Gastrocnemius medialis (tissue), 4 donors: ENCODE measurements around the gene VWA3B. TPM values are rescaled to one million over a fixed set of nuclear protein-coding genes. Genes with fewer than 3 reads are reported as not detected.

Experiments
- ATAC-seq, 2 donors: fragments of 150-250 bp; one replicate each; pipeline ENCODE4 v1.9.1; 2016
- DNase-seq, 2 donors: peaks; one replicate each; pipeline ENCODE4 v3.0.0-alpha.2; 2019
- H3K27ac ChIP-seq, 4 donors: fragments of 200-600 bp; sonication (generic); 1 replicate in 1 of 4; 2 replicates in 3 of 4; pipeline ENCODE4 v1.5.1; 2016 to 2018; ENCODE audit warnings: mild to moderate bottlenecking in 2 of 4, moderate library complexity in 1 of 4
- H3K27me3 ChIP-seq, 3 donors: fragments of 200-600 bp; sonication (generic) in 2 of 3; 1 replicate in 1 of 3; 2 replicates in 2 of 3; pipeline versions ENCODE4 v1.5.1 to v1.6.0; 2016 to 2019; ENCODE audit warnings: mild to moderate bottlenecking in 1 of 3, moderate library complexity in 1 of 3
- H3K36me3 ChIP-seq, 2 donors: fragments of 200-600 bp; sonication (generic) in 1 of 2; one replicate each; pipeline ENCODE4 v1.5.1; 2017 to 2018
- H3K4me1 ChIP-seq, 2 donors: fragments of 200-600 bp; sonication (generic) in 1 of 2; one replicate each; pipeline ENCODE4 v1.5.1; 2016 to 2017; ENCODE audit warnings: mild to moderate bottlenecking in 2 of 2
- H3K4me3 ChIP-seq, 4 donors: fragments of 200-600 bp; sonication (generic) in 3 of 4; 1 replicate in 1 of 4; 2 replicates in 3 of 4; pipeline ENCODE4 v1.5.1; 2016 to 2019; ENCODE audit warnings: mild to moderate bottlenecking in 2 of 4
- H3K9me3 ChIP-seq, 3 donors: fragments of 200-600 bp; sonication (generic) in 2 of 3; 1 replicate in 1 of 3; 2 replicates in 2 of 3; pipeline ENCODE4 v1.5.1; 2016 to 2019
- CTCF ChIP-seq, 5 experiments: fragments of 450-650 bp in 3 of 5; fragments of 200-600 bp in 2 of 5; sonication (generic) in 2 of 5; IDR thresholded peaks in 4 of 5; conservative IDR thresholded peaks in 1 of 5; 1 replicate in 4 of 5; 2 replicates in 1 of 5; pipeline ENCODE4 v1.5.1; 2016 to 2019; ENCODE audit warnings: antibody characterized with exemption in 5 of 5, mild to moderate bottlenecking in 3 of 5, moderate library complexity in 3 of 5
- POLR2A ChIP-seq, 2 donors: fragments of 450-650 bp; IDR thresholded peaks; one replicate each; pipeline ENCODE4 v1.6.1; 2017; ENCODE audit warnings: antibody characterized with exemption in 2 of 2, mild to moderate bottlenecking in 2 of 2, moderate library complexity in 2 of 2
- in situ Hi-C, 4 donors: fragments of 200-750 bp; cut with MboI; loops; one replicate each; pipeline versions ENCODE4 v1.15.0 to v1.8.0; 2017; ENCODE audit warnings: low sequenced_read_pairs in 4 of 4
- intact Hi-C: fragments of 100-400 bp; cut with DNase I; formaldehyde crosslinking; loops from one replicate; pipeline ENCODE4 v1.15.1; 2023; ENCODE audit warnings: low total_unique reads
- total RNA-seq, 4 donors: library from RNA; depleted of rRNA; stranded (reverse); fragments of >200 nt; gene quantifications; one replicate each; pipeline versions ENCODE4 v1.1.0 to v1.2.3, GENCODE V29; 2016

The VWA3B gene
- total RNA-seq, 4 donors from 2014 or later, result not detected

GRCh38 chr2:98212092-98213000, 125.4 kb downstream of the VWA3B start:
- Histone ChIP-seq H3K9me3 (no peaks in the 10 kb centered on the region), H3K27ac (no peak overlapping the region), H3K27me3 (no peaks in the 10 kb centered on the region), H3K4me1 (no peaks in the 10 kb centered on the region), H3K36me3 (no peaks in the 10 kb centered on the region), H3K4me3 (no peak overlapping the region)
- intact Hi-C loops, result no loop called here
- in situ Hi-C loops, result no loop called here
- no peak for ATAC-seq
- TF ChIP-seq POLR2A (IDR thresholded peaks at IDR 0.05), result no peak
- no peak for TF ChIP-seq CTCF (IDR thresholded peaks at IDR 0.05 in 4 of 5, conservative IDR thresholded peaks at IDR 0.05 in 1 of 5)
- DNase-seq, result no peak

- in situ Hi-C loops (no loop called here), intact Hi-C loops (no loop called here)
- no peak for ATAC-seq
Observed at GRCh38 chr2:98216616-98217015, 129.6 kb downstream of the VWA3B start.

GRCh38 chr2:98219152-98219551, 132.2 kb downstream of the VWA3B start:
- in situ Hi-C loops, result no loop called here
- DNase-seq, result no peak
- H3K36me3 ChIP-seq, result no peaks in the 10 kb centered on the region
- TF ChIP-seq CTCF (IDR thresholded peaks at IDR 0.05 in 4 of 5, conservative IDR thresholded peaks at IDR 0.05 in 1 of 5) (no peak), POLR2A (IDR thresholded peaks at IDR 0.05) (no peak)
- H3K9me3 ChIP-seq, result no peaks in the 10 kb centered on the region
- no peaks in the 10 kb centered on the region for H3K4me1 ChIP-seq
- no peak overlapping the region for H3K27ac ChIP-seq
- H3K27me3 ChIP-seq, result no peaks in the 10 kb centered on the region
- no peak overlapping the region for H3K4me3 ChIP-seq
- no peak for ATAC-seq
- intact Hi-C loops, result no loop called here

More at GRCh38 chr2:98216616-98217015, 129.6 kb downstream of the VWA3B start:
- Histone ChIP-seq H3K36me3 (no peaks in the 10 kb centered on the region), H3K4me1 (no peaks in the 10 kb centered on the region), H3K27me3 (no peaks in the 10 kb centered on the region), H3K4me3 (no peak overlapping the region), H3K9me3 (no peaks in the 10 kb centered on the region), H3K27ac (no peak overlapping the region)
- TF ChIP-seq CTCF (IDR thresholded peaks at IDR 0.05 in 4 of 5, conservative IDR thresholded peaks at IDR 0.05 in 1 of 5) (no peak), POLR2A (IDR thresholded peaks at IDR 0.05) (no peak)
- DNase-seq, result no peak

- ATAC-seq, result no peak
- in situ Hi-C loops (no loop called here), intact Hi-C loops (no loop called here)
- Histone ChIP-seq H3K4me1 (no peaks in the 10 kb centered on the region), H3K9me3 (no peaks in the 10 kb centered on the region), H3K36me3 (no peaks in the 10 kb centered on the region), H3K27me3 (no peaks in the 10 kb centered on the region), H3K4me3 (no peak overlapping the region), H3K27ac (no peak overlapping the region)
- no peak for TF ChIP-seq POLR2A (IDR thresholded peaks at IDR 0.05)
- DNase-seq, result no peak
Observed at GRCh38 chr2:98233941-98234340, 147.0 kb downstream of the VWA3B start.

- H3K4me3 ChIP-seq, result no peak overlapping the region
- H3K9me3 ChIP-seq, result no peaks in the 10 kb centered on the region
- DNase-seq (no peak), ATAC-seq (no peak)
- H3K27ac ChIP-seq, result no peak overlapping the region
- in situ Hi-C loops (no loop called here), intact Hi-C loops (no loop called here)
- TF ChIP-seq POLR2A (IDR thresholded peaks at IDR 0.05) (no peak), CTCF (IDR thresholded peaks at IDR 0.05 in 4 of 5, conservative IDR thresholded peaks at IDR 0.05 in 1 of 5) (no peak)
- no peaks in the 10 kb centered on the region for H3K4me1 ChIP-seq
- no peaks in the 10 kb centered on the region for H3K27me3 ChIP-seq
- no peaks in the 10 kb centered on the region for H3K36me3 ChIP-seq
Observed at GRCh38 chr2:98234776-98235175, 147.8 kb downstream of the VWA3B start.
